DND-41 (cell line): ENCODE data around the gene PCBP1.

Experiments used
- CTCF ChIP-seq: IDR thresholded peaks from 2 replicates; pipeline ENCODE4 v1.5.1; 2012; ENCODE audit warnings: borderline replicate concordance, low read length, moderate library complexity, mild to moderate bottlenecking; ENCODE audit not compliant: poor library complexity, severe bottlenecking; ENCODE audit errors: extremely low read depth
- EZH2 ChIP-seq: IDR thresholded peaks from 3 replicates; pipeline ENCODE4 v1.6.1; 2012; ENCODE audit warnings: borderline replicate concordance, low read depth, mild to moderate bottlenecking, moderate library complexity, low read length, inconsistent platforms; ENCODE audit not compliant: severe bottlenecking

DNA sequence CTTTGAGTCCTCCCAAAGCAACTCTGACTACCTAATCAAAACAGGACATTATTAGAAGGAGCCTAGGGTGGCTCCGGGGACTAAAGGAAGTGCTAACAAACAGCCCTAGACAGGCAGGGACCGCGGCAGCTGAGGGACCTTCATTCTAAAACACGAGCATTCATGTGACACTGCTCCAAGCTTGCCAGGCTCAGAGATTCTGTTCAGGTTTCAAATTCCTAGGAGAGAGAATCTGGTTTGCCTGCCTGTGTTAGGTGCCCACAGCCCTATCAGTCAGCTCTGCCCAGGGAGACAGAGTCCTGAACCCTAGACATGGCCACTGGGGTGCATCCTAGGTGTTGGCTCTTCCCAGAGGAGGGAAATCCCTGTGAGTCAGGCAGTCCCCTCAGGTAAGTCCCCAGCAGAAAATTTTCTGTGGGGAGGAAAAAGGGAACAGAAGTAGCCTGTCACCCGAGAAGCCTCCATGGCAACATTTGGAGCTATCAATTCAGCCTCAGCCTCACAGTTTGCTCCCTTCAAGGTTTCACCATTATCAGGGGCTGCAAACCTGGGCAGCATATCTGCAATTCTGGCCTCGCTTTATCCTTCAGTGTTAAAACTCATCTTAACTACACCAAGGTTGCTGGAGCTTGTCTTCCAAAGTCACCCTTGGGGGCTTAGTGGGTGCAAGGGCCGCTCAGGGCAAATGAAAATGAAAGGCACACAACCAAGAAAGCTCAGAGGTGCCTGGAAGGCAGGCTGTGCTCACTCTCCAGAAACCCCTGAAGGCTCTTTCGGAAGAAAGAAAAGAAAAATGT, 28.6 kb downstream of the PCBP1 start:
- TF ChIP-seq CTCF, result no peak
- no peak for TF ChIP-seq EZH2
